Astrocyte (in vitro differentiated cells and primary cell): ENCODE results near the gene CRYGA. TPM values are rescaled to one million over a fixed set of nuclear protein-coding genes. Genes with fewer than 3 reads are reported as not detected.

ENCODE experiments used
- DNase-seq: peaks from one replicate; pipeline ENCODE4 v3.0.0-alpha.2; 2010; ENCODE audit warnings: low read depth
- FAIRE-seq: peaks from 2 replicates; lab custom pipeline; 2011; peaks lifted over from hg19 to GRCh38; lab: Jason Lieb, UNC
- H2AFZ ChIP-seq: 2 replicates; pipeline ENCODE4 v1.6.0; 2012; ENCODE audit warnings: low read depth, low read length, inconsistent platforms
- H3K27ac ChIP-seq: 2 replicates; pipeline ENCODE4 v1.5.1; 2011; ENCODE audit warnings: low read depth, low read length, inconsistent platforms
- H3K27me3 ChIP-seq: 2 replicates; pipeline ENCODE4 v1.6.0; 2011; ENCODE audit warnings: low read length, inconsistent platforms; ENCODE audit not compliant: insufficient read depth
- H3K36me3 ChIP-seq: 2 replicates; pipeline ENCODE4 v1.5.1; 2011; ENCODE audit warnings: low read length, inconsistent platforms; ENCODE audit not compliant: insufficient read depth
- H3K4me1 ChIP-seq: 2 replicates; pipeline ENCODE4 v1.5.1; 2011; ENCODE audit warnings: low read length, inconsistent platforms; ENCODE audit not compliant: insufficient read depth
- H3K4me2 ChIP-seq: 2 replicates; pipeline ENCODE4 v1.6.0; 2012; ENCODE audit warnings: low read length, inconsistent platforms
- H3K4me3 ChIP-seq: 2 replicates; pipeline ENCODE4 v1.5.1; 2011; ENCODE audit warnings: low read depth, mild to moderate bottlenecking, low read length, inconsistent platforms; ENCODE audit not compliant: insufficient read depth
- H3K79me2 ChIP-seq: 2 replicates; pipeline ENCODE4 v1.6.0; 2012; ENCODE audit warnings: mild to moderate bottlenecking, low read length, inconsistent platforms; ENCODE audit not compliant: insufficient read depth
- H3K9ac ChIP-seq: 2 replicates; pipeline ENCODE4 v1.6.0; 2012; ENCODE audit warnings: mild to moderate bottlenecking, low read length, inconsistent platforms
- H3K9me3 ChIP-seq: 2 replicates; pipeline ENCODE4 v1.5.1; 2012; ENCODE audit warnings: low read depth, mild to moderate bottlenecking, low read length, inconsistent platforms; ENCODE audit not compliant: insufficient read depth
- H4K20me1 ChIP-seq: 2 replicates; pipeline ENCODE4 v1.6.0; 2012; ENCODE audit warnings: low read length, inconsistent platforms; ENCODE audit not compliant: insufficient read depth
- H3K27ac Mint-ChIP-seq: one replicate; pipeline ENCODE4 v1.8.0; 2021; ENCODE audit warnings: mild to moderate bottlenecking, mixed read lengths; ENCODE audit not compliant: unreplicated experiment
- H3K27me3 Mint-ChIP-seq: one replicate; pipeline ENCODE4 v1.8.0; 2021; ENCODE audit warnings: low read depth, mixed read lengths; ENCODE audit not compliant: unreplicated experiment
- H3K36me3 Mint-ChIP-seq: one replicate; pipeline ENCODE4 v1.8.0; 2021; ENCODE audit warnings: low read depth, mixed read lengths; ENCODE audit not compliant: unreplicated experiment
- H3K4me1 Mint-ChIP-seq: one replicate; pipeline ENCODE4 v1.8.0; 2021; ENCODE audit warnings: low read depth, mixed read lengths; ENCODE audit not compliant: unreplicated experiment
- H3K4me3 Mint-ChIP-seq: one replicate; pipeline ENCODE4 v1.8.0; 2021; ENCODE audit warnings: mild to moderate bottlenecking, moderate library complexity, mixed read lengths; ENCODE audit not compliant: unreplicated experiment
- H3K9me3 Mint-ChIP-seq: one replicate; pipeline ENCODE4 v1.8.0; 2021; ENCODE audit warnings: mild to moderate bottlenecking, mixed read lengths; ENCODE audit not compliant: unreplicated experiment
- CTCF ChIP-seq: IDR thresholded peaks from 2 replicates; pipeline ENCODE4 v1.5.1; 2011; ENCODE audit warnings: low read depth, mild to moderate bottlenecking, inconsistent platforms, low read length, moderate library complexity; ENCODE audit not compliant: insufficient read depth
- EZH2 ChIP-seq: IDR thresholded peaks from 2 replicates; pipeline ENCODE4 v1.6.1; 2012; ENCODE audit warnings: mild to moderate bottlenecking, low read length, inconsistent platforms; ENCODE audit not compliant: insufficient read depth
- total RNA-seq: library from RNA; stranded (reverse); gene quantifications from 2 replicates; pipeline ENCODE4 v1.2.1, GENCODE V29; 2021

The CRYGA gene
- total RNA-seq, 1 donor from 2014 or later: not detected

DNA sequence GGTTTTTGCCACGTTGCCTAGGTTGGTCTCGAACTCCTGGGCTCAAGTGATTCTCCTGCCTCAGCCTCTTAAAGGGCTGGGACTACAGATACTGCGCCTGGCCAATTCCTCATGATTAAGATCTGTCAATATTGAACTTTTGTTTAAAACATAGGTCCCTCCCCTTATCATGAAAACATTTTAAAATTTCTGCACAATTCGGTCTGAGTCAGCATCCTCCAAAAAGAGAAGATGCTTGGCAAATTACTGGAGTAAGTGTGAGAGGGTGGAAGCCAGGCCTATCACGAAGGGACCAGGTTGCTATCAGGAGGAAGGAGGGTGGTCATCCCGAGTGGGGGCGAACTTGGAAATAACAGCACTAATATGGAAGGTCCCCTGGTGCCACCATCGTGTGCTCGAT, 10.8 kb upstream of the CRYGA start:
- H3K9me3 ChIP-seq: no peaks in the 10 kb centered on the region
- TF ChIP-seq EZH2 (no peak), CTCF (no peak)
- Mint-ChIP-seq H3K36me3 (no peaks in the 10 kb centered on the region), H3K9me3 (no peaks in the 10 kb centered on the region), H3K4me1 (no peaks in the 10 kb centered on the region), H3K4me3 (no peak overlapping the region), H3K27me3 (no peaks in the 10 kb centered on the region), H3K27ac (no peak overlapping the region)
- H3K4me1 ChIP-seq: no peaks in the 10 kb centered on the region
- H4K20me1 ChIP-seq: no peaks in the 10 kb centered on the region
- FAIRE-seq: no peak
- H3K9ac ChIP-seq: no peak overlapping the region
- no peaks in the 10 kb centered on the region for H3K27me3 ChIP-seq
- H3K27ac ChIP-seq: no peak overlapping the region
- no peak for DNase-seq
- no peaks in the 10 kb centered on the region for H3K36me3 ChIP-seq
- no peak overlapping the region for H3K4me2 ChIP-seq
- H3K4me3 ChIP-seq: no peak overlapping the region
- no peak overlapping the region for H2AFZ ChIP-seq
- H3K79me2 ChIP-seq: no peaks in the 10 kb centered on the region

DNA sequence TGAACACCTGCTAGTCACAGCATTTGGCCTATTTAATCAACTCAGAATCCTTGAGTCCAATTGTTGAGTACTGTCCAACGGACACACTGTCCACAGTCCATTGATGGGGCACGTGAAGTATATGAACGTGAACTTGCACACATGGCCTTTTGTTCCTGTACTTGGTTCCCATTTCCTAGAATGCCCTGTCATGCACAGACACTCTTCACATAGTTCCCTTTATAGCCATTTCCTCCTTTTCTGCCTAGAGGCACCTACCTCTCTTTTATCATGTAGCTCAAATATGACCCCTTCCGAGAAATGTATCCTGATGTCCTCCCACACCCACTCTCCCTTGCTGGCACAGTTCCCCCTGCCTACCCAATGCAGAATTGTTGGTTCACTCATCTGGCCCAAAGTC, 8.7 kb upstream of the CRYGA start:
- Mint-ChIP-seq H3K4me3 (no peak overlapping the region), H3K27me3 (no peaks in the 10 kb centered on the region), H3K27ac (no peak overlapping the region), H3K4me1 (no peaks in the 10 kb centered on the region), H3K36me3 (no peaks in the 10 kb centered on the region), H3K9me3 (no peaks in the 10 kb centered on the region)
- Histone ChIP-seq H2AFZ (no peak overlapping the region), H3K36me3 (no peaks in the 10 kb centered on the region), H3K79me2 (no peaks in the 10 kb centered on the region), H3K4me3 (no peak overlapping the region), H4K20me1 (no peaks in the 10 kb centered on the region), H3K27me3 (no peaks in the 10 kb centered on the region), H3K27ac (no peak overlapping the region), H3K4me2 (no peak overlapping the region), H3K4me1 (no peaks in the 10 kb centered on the region), H3K9ac (no peak overlapping the region), H3K9me3 (no peaks in the 10 kb centered on the region)
- TF ChIP-seq CTCF: no peak
- no peak for TF ChIP-seq EZH2
- DNase-seq (no peak), FAIRE-seq (no peak)

DNA sequence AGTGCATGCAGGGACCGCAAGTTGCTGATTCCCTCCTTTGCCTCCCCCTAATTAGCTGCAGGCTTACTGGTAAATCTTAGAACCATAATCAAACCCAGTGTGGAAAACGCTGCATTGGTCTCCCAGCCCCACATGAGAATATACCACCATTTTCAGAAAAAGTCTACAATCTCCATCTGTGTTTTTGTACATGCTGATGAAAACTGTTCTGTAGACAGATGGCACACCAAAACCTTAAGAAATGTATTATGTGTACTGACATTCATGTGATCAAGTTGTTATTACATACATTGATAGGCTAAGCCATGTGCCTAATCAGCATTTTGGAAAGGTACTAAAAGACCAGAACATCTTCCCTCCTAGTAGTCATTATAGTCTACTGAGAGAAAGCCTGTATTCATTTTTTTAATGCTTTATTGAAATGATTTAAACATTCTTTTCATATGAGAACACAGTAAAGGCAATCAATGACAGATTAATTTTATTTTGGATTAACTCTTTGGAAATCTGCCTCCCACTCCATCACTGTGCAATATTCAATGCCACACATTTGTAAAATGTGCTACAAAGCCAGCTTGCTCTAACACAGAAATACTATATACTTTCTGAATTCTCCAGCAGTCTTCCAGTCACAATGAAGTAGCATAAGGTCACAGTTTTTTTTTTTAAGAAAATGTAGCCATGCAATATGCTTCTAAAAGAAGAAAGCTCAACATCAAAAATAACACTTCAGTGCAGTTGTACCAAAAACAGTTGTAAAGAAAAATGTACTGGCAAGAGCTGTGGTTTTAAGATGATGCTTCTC, 1.8 kb upstream of the CRYGA start:
- Histone ChIP-seq H3K27me3 (peaks cover 11% of the 10 kb centered on the region), H3K36me3 (no peaks in the 10 kb centered on the region), H3K27ac (no peak overlapping the region), H2AFZ (no peak overlapping the region), H3K4me2 (no peak overlapping the region), H3K9me3 (no peaks in the 10 kb centered on the region), H3K4me3 (no peak overlapping the region), H3K4me1 (no peaks in the 10 kb centered on the region), H3K9ac (no peak overlapping the region), H4K20me1 (no peaks in the 10 kb centered on the region), H3K79me2 (no peaks in the 10 kb centered on the region)
- Mint-ChIP-seq H3K27me3 (no peaks in the 10 kb centered on the region), H3K9me3 (no peaks in the 10 kb centered on the region), H3K4me3 (no peak overlapping the region), H3K27ac (no peak overlapping the region), H3K36me3 (no peaks in the 10 kb centered on the region), H3K4me1 (no peaks in the 10 kb centered on the region)
- FAIRE-seq (no peak), DNase-seq (no peak)
- TF ChIP-seq EZH2: no peak
- no peak for TF ChIP-seq CTCF
